Measurements from ENCODE around the gene TRIML1.

DNA sequence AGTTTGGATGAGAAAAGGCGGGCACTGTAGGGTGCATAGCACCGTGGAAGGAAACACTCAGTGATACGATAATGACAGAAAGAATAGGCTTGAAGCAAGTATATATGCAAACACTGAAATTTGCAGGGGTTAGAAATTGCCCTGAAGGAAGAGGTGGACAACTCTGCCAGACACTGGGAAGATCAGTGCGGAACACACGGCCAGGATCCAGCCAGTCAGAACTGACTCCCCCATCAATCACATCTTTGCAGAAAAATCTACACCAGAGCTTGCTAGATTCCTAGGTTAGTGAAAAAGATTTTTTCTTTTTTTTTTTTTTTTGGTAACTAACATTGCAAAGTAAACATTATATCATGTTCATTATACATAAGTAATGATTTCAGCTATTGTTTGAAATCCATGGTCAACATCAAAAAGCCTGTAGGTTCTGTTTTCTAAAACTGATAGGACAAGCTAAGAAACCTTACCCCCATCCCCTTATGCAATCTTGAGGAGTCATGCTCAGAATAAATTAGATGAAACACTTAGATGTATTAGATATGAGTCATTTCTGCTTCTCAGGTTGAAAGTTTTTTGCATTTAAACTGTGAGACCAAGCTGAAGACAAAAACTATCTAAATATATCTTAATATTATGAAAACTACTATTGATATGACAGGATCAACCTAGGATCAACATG is 38.9 kb downstream of the TRIML1 start:
- TF ChIP-seq POLR2A (IDR thresholded peaks at IDR 0.05): no peak
- no peak for TF ChIP-seq CTCF (IDR thresholded peaks at IDR 0.05)
- TF ChIP-seq EP300 (IDR thresholded peaks at IDR 0.05): no peak

Data from ovary (tissue), 3 donors.